ENCODE results near the gene ANKRD66.

ANKRD66 gene

DNA sequence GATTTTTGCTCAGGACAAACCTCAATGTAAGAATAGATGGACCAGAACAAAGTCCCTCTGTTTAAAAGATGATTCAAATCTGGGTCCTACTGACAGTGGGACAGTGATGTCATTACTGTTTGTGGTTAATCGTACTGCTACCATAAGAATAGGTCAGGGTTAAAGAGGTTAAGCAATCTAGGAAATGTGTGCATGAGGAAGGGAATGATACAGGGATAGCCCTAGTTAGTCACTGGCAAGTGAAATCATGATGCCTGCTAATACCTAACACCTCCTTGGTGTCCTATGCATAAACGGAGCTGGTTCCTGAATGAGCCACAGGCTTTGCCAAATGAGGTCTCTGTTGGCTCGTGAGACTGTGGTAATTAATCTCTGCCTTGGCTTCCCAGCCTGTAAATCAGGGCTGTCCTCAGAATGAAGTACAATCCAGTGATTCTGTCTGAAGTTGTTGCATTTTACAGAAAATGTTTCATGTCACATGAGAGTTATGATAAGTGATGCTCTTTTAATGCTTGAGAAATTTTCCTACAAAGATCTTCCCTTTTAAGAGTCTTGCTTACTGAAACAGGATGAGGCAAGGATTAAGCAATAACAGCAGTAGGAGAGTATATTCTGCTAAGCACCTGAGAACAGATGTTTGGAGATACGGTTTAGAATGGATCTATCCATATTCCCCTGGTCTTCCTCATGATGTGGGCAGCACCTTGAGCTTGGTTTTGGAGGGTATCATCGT is 50.3 kb downstream of the ANKRD66 start:
- H3K4me3 ChIP-seq (replicated peaks in 1 of 2; ENCODE audit: low read depth in 2 of 2, low read length in 2 of 2): no peak overlapping the region
- no peak for DNase-seq (ENCODE audit: low read depth in 2 of 2)

GRCh38 chr6:46799657-46800056 is 52.9 kb downstream of the ANKRD66 start:
- DNase-seq (ENCODE audit: low read depth in 2 of 2): no peak
- no peak overlapping the region for H3K4me3 ChIP-seq (replicated peaks in 1 of 2; ENCODE audit: low read depth in 2 of 2, low read length in 2 of 2)
- TF ChIP-seq, protein P1, sequence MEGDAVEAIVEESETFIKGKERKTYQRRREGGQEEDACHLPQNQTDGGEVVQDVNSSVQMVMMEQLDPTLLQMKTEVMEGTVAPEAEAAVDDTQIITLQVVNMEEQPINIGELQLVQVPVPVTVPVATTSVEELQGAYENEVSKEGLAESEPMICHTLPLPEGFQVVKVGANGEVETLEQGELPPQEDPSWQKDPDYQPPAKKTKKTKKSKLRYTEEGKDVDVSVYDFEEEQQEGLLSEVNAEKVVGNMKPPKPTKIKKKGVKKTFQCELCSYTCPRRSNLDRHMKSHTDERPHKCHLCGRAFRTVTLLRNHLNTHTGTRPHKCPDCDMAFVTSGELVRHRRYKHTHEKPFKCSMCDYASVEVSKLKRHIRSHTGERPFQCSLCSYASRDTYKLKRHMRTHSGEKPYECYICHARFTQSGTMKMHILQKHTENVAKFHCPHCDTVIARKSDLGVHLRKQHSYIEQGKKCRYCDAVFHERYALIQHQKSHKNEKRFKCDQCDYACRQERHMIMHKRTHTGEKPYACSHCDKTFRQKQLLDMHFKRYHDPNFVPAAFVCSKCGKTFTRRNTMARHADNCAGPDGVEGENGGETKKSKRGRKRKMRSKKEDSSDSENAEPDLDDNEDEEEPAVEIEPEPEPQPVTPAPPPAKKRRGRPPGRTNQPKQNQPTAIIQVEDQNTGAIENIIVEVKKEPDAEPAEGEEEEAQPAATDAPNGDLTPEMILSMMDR (IDR thresholded peaks at IDR 0.05; ENCODE audit: low read depth, low read length): no peak

More for the DNA sequence above, 50.3 kb downstream of the ANKRD66 start:
- TF ChIP-seq, protein P1 (IDR thresholded peaks at IDR 0.05; ENCODE audit: low read depth, low read length): no peak

DNA sequence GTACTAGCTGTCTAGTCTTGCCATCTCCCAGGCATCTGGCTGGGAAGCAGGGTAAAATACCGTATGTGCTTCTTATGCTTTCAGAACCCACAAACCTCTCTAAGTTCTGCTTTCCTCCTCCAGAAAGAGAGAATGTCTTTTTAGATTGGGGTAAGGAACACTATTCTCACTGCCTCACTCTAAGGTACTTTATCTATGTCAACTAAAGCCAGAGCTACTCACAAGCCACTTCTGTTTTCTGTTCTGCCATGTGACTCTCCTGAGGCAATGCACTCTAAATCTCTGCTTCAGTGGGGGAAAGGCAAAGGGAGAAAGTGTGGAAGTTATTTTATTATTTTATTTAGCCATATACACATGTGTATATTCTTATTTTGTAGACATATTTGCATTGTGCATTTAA is 62.1 kb downstream of the ANKRD66 start:
- no peak for DNase-seq (ENCODE audit: low read depth in 2 of 2)

More for the DNA sequence above, 62.1 kb downstream of the ANKRD66 start:
- H3K4me3 ChIP-seq (replicated peaks in 1 of 2; ENCODE audit: low read depth in 2 of 2, low read length in 2 of 2): no peak overlapping the region
- TF ChIP-seq, protein P1 (IDR thresholded peaks at IDR 0.05; ENCODE audit: low read depth, low read length): no peak

All from cardiac fibroblast (primary cell).